ENCODE measurements around the gene SNAPIN. TPM values are rescaled to one million over a fixed set of nuclear protein-coding genes. Genes with fewer than 3 reads are reported as not detected.
A peak's percentile ranks its signal among the peaks of the same experiment; 100 is the strongest.

SNAPIN gene
- total RNA-seq, 3 donors from 2014 or later = 22.6 to 33.7 (median 25.4) TPM

DNA sequence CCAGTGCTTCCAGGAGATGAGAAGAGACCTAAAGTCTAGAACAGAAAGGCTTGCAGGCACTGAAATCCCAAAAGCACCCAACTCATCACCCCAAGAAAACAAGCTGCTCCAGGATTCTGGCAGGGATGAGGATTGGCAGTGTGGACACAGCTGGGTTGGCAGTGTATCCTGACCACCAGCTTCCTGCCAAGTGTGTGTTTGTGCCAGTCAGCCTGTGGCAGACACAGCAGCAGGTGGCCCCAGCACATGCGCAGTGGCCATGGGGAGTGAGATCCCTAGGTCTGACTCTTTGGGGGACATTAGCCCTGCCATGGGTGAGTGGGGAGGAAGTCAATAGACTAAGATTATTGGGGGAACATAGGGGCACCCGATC lies 8.7 kb upstream of the SNAPIN start:
- DNase-seq = peak in 1 of 3 donors; percentile 39
- TF ChIP-seq, protein P1, sequence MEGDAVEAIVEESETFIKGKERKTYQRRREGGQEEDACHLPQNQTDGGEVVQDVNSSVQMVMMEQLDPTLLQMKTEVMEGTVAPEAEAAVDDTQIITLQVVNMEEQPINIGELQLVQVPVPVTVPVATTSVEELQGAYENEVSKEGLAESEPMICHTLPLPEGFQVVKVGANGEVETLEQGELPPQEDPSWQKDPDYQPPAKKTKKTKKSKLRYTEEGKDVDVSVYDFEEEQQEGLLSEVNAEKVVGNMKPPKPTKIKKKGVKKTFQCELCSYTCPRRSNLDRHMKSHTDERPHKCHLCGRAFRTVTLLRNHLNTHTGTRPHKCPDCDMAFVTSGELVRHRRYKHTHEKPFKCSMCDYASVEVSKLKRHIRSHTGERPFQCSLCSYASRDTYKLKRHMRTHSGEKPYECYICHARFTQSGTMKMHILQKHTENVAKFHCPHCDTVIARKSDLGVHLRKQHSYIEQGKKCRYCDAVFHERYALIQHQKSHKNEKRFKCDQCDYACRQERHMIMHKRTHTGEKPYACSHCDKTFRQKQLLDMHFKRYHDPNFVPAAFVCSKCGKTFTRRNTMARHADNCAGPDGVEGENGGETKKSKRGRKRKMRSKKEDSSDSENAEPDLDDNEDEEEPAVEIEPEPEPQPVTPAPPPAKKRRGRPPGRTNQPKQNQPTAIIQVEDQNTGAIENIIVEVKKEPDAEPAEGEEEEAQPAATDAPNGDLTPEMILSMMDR (IDR thresholded peaks at IDR 0.05) = no peak
- Histone ChIP-seq H3K36me3 (ENCODE audit: low read depth) (no peaks in the 10 kb centered on the region), H3K4me3 (no peak overlapping the region), H3K4me1 (ENCODE audit: low read depth) (peaks cover 7% of the 10 kb centered on the region), H3K9me3 (no peaks in the 10 kb centered on the region)
- ATAC-seq = peak; percentile 54
- intact Hi-C loops (cut with DNase I, micrococcal nuclease) = no loop called here

DNA sequence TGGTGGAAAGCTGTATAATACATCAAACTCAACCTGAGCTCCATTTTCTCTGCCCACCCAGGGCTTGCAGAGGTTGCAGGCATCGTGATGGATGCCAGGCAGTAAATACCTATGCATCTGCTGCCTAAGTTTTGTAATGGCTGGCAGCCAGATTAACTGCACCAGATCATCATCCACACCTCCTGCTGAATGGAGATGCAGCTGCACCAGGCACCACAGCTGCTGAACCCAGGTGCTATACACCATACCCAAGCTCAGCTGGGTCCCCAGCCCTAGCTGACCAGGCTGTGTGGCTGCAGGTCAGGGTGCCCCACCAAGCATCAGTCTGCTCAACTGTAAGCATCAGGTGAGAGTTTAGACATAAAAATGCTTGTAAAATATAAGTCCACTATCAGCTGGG lies 6.7 kb upstream of the SNAPIN start:
- ATAC-seq (no peak), DNase-seq (peak in 1 of 3 donors; percentile 18)
- intact Hi-C loops (cut with DNase I, micrococcal nuclease) = no loop called here
- Histone ChIP-seq H3K4me1 (ENCODE audit: low read depth) (peaks cover 7% of the 10 kb centered on the region), H3K36me3 (ENCODE audit: low read depth) (no peaks in the 10 kb centered on the region), H3K9me3 (no peaks in the 10 kb centered on the region), H3K4me3 (no peak overlapping the region)
- TF ChIP-seq, protein P1 (IDR thresholded peaks at IDR 0.05) = no peak

DNA sequence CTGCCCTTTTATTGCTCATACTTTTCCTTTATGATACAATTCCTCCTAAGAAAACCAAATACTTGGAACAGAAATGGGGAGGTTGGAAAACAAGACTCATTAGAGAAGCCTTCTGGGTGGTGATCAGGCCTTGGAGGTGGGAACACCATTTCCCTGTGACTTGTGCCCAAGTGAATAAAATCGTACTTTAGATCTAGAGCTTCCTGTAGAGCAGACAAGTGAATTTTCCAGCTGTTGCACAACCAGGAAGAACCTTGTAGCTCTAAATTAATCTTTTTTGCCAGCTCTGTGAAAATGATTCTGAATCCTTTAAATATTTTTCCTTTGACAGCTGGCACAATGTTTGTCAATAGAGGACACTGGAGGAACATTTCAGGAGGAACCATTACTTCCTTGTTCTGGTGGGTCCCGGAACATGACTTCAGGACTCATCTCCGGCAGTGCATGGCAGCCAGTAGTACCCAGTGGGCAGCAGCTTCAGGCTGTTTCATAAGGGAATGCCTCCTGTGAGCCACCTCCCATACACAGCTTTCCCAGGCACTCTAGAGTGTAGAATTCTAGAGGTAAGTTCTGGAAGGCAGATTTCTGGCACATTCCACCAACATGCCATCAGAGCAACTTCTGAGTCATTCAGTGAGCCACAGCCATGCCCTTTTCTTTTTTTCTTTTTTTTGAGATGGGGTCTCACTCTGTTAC lies 5.5 kb upstream of the SNAPIN start:
- Histone ChIP-seq H3K4me1 (ENCODE audit: low read depth) (peaks cover 7% of the 10 kb centered on the region), H3K4me3 (no peak overlapping the region), H3K9me3 (no peaks in the 10 kb centered on the region), H3K36me3 (ENCODE audit: low read depth) (no peaks in the 10 kb centered on the region)
- peak; percentile 69 for ATAC-seq
- DNase-seq = peak in 1 of 3 donors; percentile 50
- intact Hi-C loops (cut with DNase I, micrococcal nuclease) = no loop called here
- TF ChIP-seq, protein P1 (IDR thresholded peaks at IDR 0.05) = no peak

DNA sequence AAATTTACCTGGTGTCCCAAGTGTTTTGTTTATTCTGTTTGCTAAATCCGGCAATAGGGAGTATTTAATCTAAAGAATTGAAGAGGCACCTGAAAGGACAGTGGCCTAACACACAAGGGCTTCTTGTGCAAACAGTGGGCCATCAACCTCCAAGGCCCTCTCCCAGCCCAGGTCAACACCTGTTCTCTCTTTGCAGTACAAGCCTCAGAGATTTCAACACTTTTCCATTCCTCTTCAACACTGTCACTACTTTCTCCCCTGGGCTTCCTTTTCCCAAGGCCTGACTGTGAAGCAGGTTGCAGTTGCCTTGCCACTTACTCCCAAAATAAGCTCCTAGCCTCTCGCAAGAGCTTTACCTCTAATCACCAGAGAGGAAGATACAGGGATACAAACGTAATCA lies 3.2 kb upstream of the SNAPIN start:
- ATAC-seq (no peak), DNase-seq (no peak)
- intact Hi-C loops (cut with DNase I, micrococcal nuclease) = no loop called here
- H3K9me3 ChIP-seq = no peaks in the 10 kb centered on the region
- peaks cover 15% of the 10 kb centered on the region for H3K4me1 ChIP-seq (ENCODE audit: low read depth)
- H3K4me3 ChIP-seq = no peak overlapping the region
- no peaks in the 10 kb centered on the region for H3K36me3 ChIP-seq (ENCODE audit: low read depth)
- TF ChIP-seq, protein P1 (IDR thresholded peaks at IDR 0.05) = no peak

DNA sequence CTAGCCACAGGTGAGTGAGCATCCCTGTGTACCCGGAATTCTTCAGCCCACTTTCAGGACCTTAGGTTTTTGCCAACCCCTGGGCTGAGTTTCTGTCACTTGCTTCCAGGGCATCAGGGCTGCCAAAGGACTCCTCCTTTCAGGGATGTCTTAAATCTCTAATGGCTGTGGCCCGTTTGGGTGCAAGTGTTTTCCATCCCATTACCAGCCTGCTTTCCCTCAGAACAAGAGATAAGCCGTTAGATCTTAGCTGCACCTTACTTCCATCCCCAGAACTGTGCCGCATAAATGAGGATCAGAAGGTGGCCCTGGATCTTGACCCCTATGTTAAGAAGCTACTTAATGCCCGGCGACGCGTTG lies 652 bp downstream of the SNAPIN start:
- intact Hi-C loops (cut with DNase I, micrococcal nuclease) = no loop called here
- peaks cover 8% of the 10 kb centered on the region for H3K4me1 ChIP-seq (ENCODE audit: low read depth)
- DNase-seq (no peak), ATAC-seq (no peak)
- TF ChIP-seq, protein P1 (IDR thresholded peaks at IDR 0.05) = no peak
- peaks cover 6% of the 10 kb centered on the region for H3K36me3 ChIP-seq (ENCODE audit: low read depth)
- H3K4me3 ChIP-seq = peak overlapping the region; percentile 33
- no peaks in the 10 kb centered on the region for H3K9me3 ChIP-seq

DNA sequence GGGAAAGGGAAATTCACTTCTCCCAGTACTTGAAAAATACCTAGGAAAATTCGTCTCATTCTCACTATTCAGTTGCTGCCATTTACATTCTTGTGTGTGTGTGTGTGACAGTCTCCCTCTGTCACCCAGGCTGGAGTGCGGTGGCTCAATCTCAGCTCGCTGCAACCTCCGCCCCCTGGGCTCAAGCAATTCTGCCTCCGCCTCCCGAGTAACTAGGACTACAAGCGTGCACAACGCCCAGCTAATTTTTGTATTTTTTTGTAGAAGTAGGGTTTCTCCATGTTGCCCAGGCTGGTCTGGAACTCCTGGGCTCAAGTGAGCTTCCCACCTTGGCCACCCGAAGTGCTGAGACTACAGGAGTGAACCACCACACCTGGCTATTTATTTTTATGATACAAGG lies 1.2 kb downstream of the SNAPIN start:
- ATAC-seq (no peak), DNase-seq (peak in 1 of 3 donors; percentile 27)
- Histone ChIP-seq H3K9me3 (no peaks in the 10 kb centered on the region), H3K36me3 (ENCODE audit: low read depth) (peaks cover 6% of the 10 kb centered on the region), H3K4me1 (ENCODE audit: low read depth) (peaks cover 8% of the 10 kb centered on the region), H3K4me3 (no peak overlapping the region)
- TF ChIP-seq, protein P1 (IDR thresholded peaks at IDR 0.05) = no peak
- intact Hi-C loops (cut with DNase I, micrococcal nuclease) = no loop called here

Measured in mucosa of descending colon (tissue), 3 donors.